IPS-15b (cell line): ENCODE data around the gene DOC2A.
"Not testable (repeated sequence)": the region's sequence is repeated elsewhere in the genome, so short reads cannot be mapped to it uniquely, and the experiment has no call there.

Experiments used
- H3K27me3 ChIP-seq: one replicate; pipeline ENCODE4 v1.6.1; 2013; ENCODE audit warnings: low read length; ENCODE audit not compliant: control insufficient read depth, insufficient read depth
- H3K36me3 ChIP-seq: one replicate; pipeline ENCODE4 v1.6.1; 2013; ENCODE audit warnings: low read length; ENCODE audit not compliant: control insufficient read depth, insufficient read depth
- H3K4me1 ChIP-seq: one replicate; pipeline ENCODE4 v1.6.1; 2013; ENCODE audit warnings: mild to moderate bottlenecking, low read length; ENCODE audit not compliant: control insufficient read depth, insufficient read depth
- H3K4me3 ChIP-seq: one replicate; pipeline ENCODE4 v1.5.1; 2013; ENCODE audit warnings: low read depth, low read length
- H3K9ac ChIP-seq: one replicate; pipeline ENCODE4 v1.6.1; 2013; ENCODE audit warnings: low read depth, mild to moderate bottlenecking, low read length
- H3K9me3 ChIP-seq: one replicate; pipeline ENCODE4 v1.6.1; 2013; ENCODE audit warnings: mild to moderate bottlenecking, low read length; ENCODE audit not compliant: control insufficient read depth, insufficient read depth

Gene DOC2A

GRCh38 chr16:30040690-30041089 lies 29.9 kb upstream of the DOC2A start:
- H3K4me3 ChIP-seq, H3K36me3 ChIP-seq, H3K27me3 ChIP-seq, H3K9me3 ChIP-seq, H3K9ac ChIP-seq, H3K4me1 ChIP-seq: not testable (repeated sequence)

GRCh38 chr16:30040221-30040620 lies 29.4 kb upstream of the DOC2A start:
- Histone ChIP-seq H3K4me3 (no peak overlapping the region), H3K36me3 (no peaks in the 10 kb centered on the region), H3K9ac (no peak overlapping the region), H3K27me3 (peaks cover 2% of the 10 kb centered on the region), H3K4me1 (no peaks in the 10 kb centered on the region), H3K9me3 (no peaks in the 10 kb centered on the region)

GRCh38 chr16:30033270-30033669 lies 22.4 kb upstream of the DOC2A start:
- Histone ChIP-seq H3K4me1 (peaks cover 7% of the 10 kb centered on the region), H3K36me3 (no peaks in the 10 kb centered on the region), H3K4me3 (no peak overlapping the region), H3K27me3 (peaks cover 12% of the 10 kb centered on the region), H3K9me3 (no peaks in the 10 kb centered on the region), H3K9ac (no peak overlapping the region)

- no peaks in the 10 kb centered on the region for H3K9me3 ChIP-seq
- no peak overlapping the region for H3K9ac ChIP-seq
- H3K4me1 ChIP-seq: peaks cover 7% of the 10 kb centered on the region
- peak overlapping the region; percentile 49 for H3K4me3 ChIP-seq
- peaks cover 12% of the 10 kb centered on the region for H3K27me3 ChIP-seq
- H3K36me3 ChIP-seq: no peaks in the 10 kb centered on the region
These were observed 21.4 kb upstream of the DOC2A start for GRCh38 chr16:30032083-30032819.

GRCh38 chr16:30031477-30031918 lies 20.7 kb upstream of the DOC2A start:
- Histone ChIP-seq H3K9me3 (no peaks in the 10 kb centered on the region), H3K4me1 (peaks cover 7% of the 10 kb centered on the region), H3K36me3 (peaks cover 3% of the 10 kb centered on the region), H3K27me3 (peaks cover 12% of the 10 kb centered on the region), H3K4me3 (peak overlapping the region; percentile 49), H3K9ac (no peak overlapping the region)

GRCh38 chr16:30030841-30031413 lies 20.1 kb upstream of the DOC2A start, which contains the start of gene TLCD3B:
Gene TLCD3B (minus strand): TSS chr16:30031271. CDS start chr16:30030527, 744 bp downstream.
- Histone ChIP-seq H3K9ac (no peak within 1 kb of the TSS), H3K4me1 (peaks cover 7% of the 10 kb centered on the region), H3K36me3 (peaks cover 5% of the 10 kb centered on the region), H3K9me3 (no peaks in the 10 kb centered on the region), H3K4me3 (peak within 1 kb of the TSS; percentile 56), H3K27me3 (peaks cover 12% of the 10 kb centered on the region)

- H3K4me3 ChIP-seq: peak overlapping the region; percentile 56
- no peak overlapping the region for H3K9ac ChIP-seq
- peaks cover 7% of the 10 kb centered on the region for H3K4me1 ChIP-seq
- peaks cover 11% of the 10 kb centered on the region for H3K36me3 ChIP-seq
- H3K9me3 ChIP-seq: no peaks in the 10 kb centered on the region
- H3K27me3 ChIP-seq: peaks cover 11% of the 10 kb centered on the region
These were observed 19.3 kb upstream of the DOC2A start for GRCh38 chr16:30030011-30030685.

- Histone ChIP-seq H3K27me3 (peaks cover 5% of the 10 kb centered on the region), H3K9ac (no peak overlapping the region), H3K4me1 (peaks cover 7% of the 10 kb centered on the region), H3K4me3 (no peak overlapping the region), H3K9me3 (no peaks in the 10 kb centered on the region), H3K36me3 (peaks cover 11% of the 10 kb centered on the region)
These were observed 17.7 kb upstream of the DOC2A start for GRCh38 chr16:30028438-30029076.

GRCh38 chr16:30027588-30028437 lies 17.0 kb upstream of the DOC2A start:
- peaks cover 11% of the 10 kb centered on the region for H3K36me3 ChIP-seq
- no peaks in the 10 kb centered on the region for H3K9me3 ChIP-seq
- H3K4me3 ChIP-seq: no peak overlapping the region
- H3K9ac ChIP-seq: no peak overlapping the region
- H3K4me1 ChIP-seq: peaks cover 7% of the 10 kb centered on the region
- peaks cover 2% of the 10 kb centered on the region for H3K27me3 ChIP-seq

- H3K9ac ChIP-seq: no peak overlapping the region
- no peaks in the 10 kb centered on the region for H3K9me3 ChIP-seq
These were observed 15.6 kb upstream of the DOC2A start for GRCh38 chr16:30026449-30026848.

GRCh38 chr16:30025574-30025973 lies 14.7 kb upstream of the DOC2A start:
- H3K27me3 ChIP-seq: no peaks in the 10 kb centered on the region
- no peaks in the 10 kb centered on the region for H3K9me3 ChIP-seq
- H3K4me1 ChIP-seq: peaks cover 2% of the 10 kb centered on the region
- H3K36me3 ChIP-seq: peaks cover 11% of the 10 kb centered on the region
- H3K9ac ChIP-seq: no peak overlapping the region
- no peak overlapping the region for H3K4me3 ChIP-seq

More at GRCh38 chr16:30026449-30026848, 15.6 kb upstream of the DOC2A start:
- H3K4me3 ChIP-seq: no peak overlapping the region
- peaks cover 2% of the 10 kb centered on the region for H3K4me1 ChIP-seq
- H3K36me3 ChIP-seq: peaks cover 11% of the 10 kb centered on the region
- peaks cover 1% of the 10 kb centered on the region for H3K27me3 ChIP-seq
